Lower leg skin (tissue), 4 donors: ENCODE measurements around the gene ELAVL2. TPM values are rescaled to one million over a fixed set of nuclear protein-coding genes. Genes with fewer than 3 reads are reported as not detected.
A peak's percentile ranks its signal among the peaks of the same experiment; 100 is the strongest.

Source experiments
- DNase-seq, 2 donors: peaks; one replicate each; pipeline ENCODE4 v3.0.0-alpha.2; 2019; ENCODE audit warnings: low spot score in 2 of 2
- H3K4me3 ChIP-seq: fragments of 200-600 bp; sonication (generic); 2 replicates; pipeline ENCODE4 v1.5.1; 2017; ENCODE audit warnings: mild to moderate bottlenecking, low read depth; ENCODE audit not compliant: poor library complexity, severe bottlenecking
- CTCF ChIP-seq, 3 donors: fragments of 450-650 bp; IDR thresholded peaks; one replicate each; pipeline ENCODE4 v1.5.1; 2016; ENCODE audit warnings: antibody characterized with exemption in 3 of 3, mild to moderate bottlenecking in 3 of 3, moderate library complexity in 2 of 3
- POLR2A ChIP-seq, 2 donors: fragments of 450-650 bp; IDR thresholded peaks; one replicate each; pipeline ENCODE4 v1.6.1; 2016 to 2017; ENCODE audit warnings: antibody characterized with exemption in 2 of 2, mild to moderate bottlenecking in 1 of 2, moderate library complexity in 1 of 2
- WGBS, 2 donors: methylation state at CpG; one replicate each; pipeline ENCODE4 v1.1.5; 2018; 5-methylcytosine and 5-hydroxymethylcytosine counted together
- intact Hi-C: fragments of 100-400 bp; cut with DNase I; formaldehyde crosslinking; loops from one replicate; pipeline ENCODE4 v1.15.0; 2023; ENCODE audit warnings: low total_unique reads
- total RNA-seq, 4 donors: library from RNA; depleted of rRNA; stranded (reverse); fragments of >200 nt; gene quantifications; one replicate each; pipeline ENCODE4 v1.1.0, GENCODE V29; 2016

The ELAVL2 gene
- total RNA-seq, 4 donors from 2014 or later = 0.11 to 1.3 (median 0.42) TPM

- TF ChIP-seq POLR2A (IDR thresholded peaks at IDR 0.05) = no peak
- TF ChIP-seq CTCF (IDR thresholded peaks at IDR 0.05) = no peak
- WGBS, 2 donors = 66 to 71% methylated on average over 11 of the region's 11 CpGs
- intact Hi-C loops = no loop called here
- no peak for DNase-seq
- H3K4me3 ChIP-seq = no peak overlapping the region
Observed at GRCh38 chr9:23823269-23823668, 2.8 kb downstream of the ELAVL2 start.

- intact Hi-C loops = no loop called here
- DNase-seq = no peak
- 20 to 27% methylated on average over 46 of the region's 46 CpGs for WGBS, 2 donors
- H3K4me3 ChIP-seq = no peak overlapping the region
- TF ChIP-seq POLR2A (IDR thresholded peaks at IDR 0.05) (no peak), CTCF (IDR thresholded peaks at IDR 0.05) (no peak)
Observed at GRCh38 chr9:23822261-23823169, 3.5 kb downstream of the ELAVL2 start.

DNA sequence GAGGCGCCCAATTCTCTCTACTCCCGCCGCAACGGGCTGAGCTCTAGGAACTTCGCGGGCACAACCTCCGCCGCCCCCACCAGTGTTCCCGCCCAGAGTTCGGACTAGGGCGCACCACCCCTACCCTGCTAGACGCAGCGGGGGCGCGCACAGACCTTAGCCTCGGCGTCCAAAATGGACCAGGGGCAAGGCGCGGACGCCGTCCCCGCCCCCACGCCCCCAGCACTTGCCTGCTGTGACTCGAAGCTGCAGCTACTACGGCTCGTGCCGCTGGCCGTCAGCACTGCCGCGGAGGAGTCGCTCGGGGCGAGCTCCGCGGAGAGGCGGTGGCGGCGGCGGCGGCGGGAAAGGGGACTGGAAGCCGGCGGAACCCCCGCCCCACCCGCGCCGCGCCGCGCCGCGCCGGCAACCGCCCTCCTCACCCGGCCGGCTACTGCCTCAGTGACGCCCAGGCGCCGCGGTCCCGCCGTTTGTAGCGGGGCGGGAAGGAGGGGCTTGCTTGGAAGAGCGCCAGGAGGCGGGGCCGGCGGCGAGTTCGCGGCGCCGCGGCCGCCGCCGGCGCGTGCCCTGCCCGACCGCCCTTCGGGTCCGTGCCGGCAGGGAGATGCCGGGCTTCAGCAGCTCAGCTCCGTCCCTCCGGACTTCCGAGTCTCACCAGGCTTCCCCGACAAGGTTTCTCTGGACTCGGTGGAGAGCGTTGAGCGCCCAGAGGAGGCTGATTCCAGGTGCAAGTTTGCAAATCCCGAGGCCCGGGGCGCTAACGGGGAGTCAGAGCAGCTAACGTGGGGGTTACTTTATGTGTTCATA, 4.5 kb downstream of the ELAVL2 start:
- DNase-seq = no peak
- TF ChIP-seq CTCF (IDR thresholded peaks at IDR 0.05) (no peak), POLR2A (IDR thresholded peaks at IDR 0.05) (no peak)
- intact Hi-C loops = no loop called here
- WGBS, 2 donors = 1% methylated on average over 28 to 89 of the region's 97 CpGs
- peak overlapping the region; percentile 29 for H3K4me3 ChIP-seq

DNA sequence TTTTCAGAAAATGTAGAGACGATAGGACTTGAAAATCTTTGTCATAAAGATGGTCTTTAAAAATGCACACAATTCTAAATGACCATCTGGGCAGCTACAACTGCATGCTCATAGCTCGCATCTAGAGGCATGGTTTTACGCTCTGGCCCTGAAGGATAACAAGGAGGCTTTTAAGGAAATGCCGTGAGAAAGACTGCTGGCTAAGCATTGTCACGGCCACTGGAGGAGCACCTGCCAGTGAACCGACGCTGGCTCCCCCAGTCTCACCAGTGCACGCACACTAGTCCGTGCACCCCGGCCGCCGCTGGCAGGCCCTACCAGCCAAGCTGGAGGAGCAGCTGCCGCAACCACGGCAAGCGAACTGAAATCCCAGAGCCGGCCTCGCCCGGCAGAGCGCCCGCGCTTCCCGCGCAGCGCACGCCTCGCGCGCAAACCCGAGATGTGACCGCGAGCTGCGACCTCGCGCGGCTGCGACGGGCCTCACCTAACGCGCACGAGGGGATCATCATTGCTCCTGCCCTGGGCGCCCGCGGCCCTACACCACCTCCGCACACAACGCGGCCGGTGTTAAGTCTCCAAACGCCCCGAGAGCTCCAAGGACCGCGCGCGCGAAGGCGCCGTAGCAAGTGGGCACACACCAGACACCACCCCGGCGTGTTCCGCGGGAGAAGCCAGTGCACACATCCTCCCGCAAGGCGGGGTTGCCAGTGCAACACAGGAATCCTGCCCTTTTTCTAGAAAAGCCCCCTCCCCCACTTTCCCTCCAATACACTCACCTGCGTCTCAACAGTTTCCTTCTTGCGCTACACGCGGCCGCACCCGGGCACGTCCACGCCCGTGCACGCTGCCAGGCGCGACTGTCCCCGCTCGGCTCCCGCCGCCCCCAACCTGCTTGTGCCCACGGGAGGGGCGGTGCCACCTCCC, 5.3 kb downstream of the ELAVL2 start:
- DNase-seq = no peak
- WGBS, 2 donors = 5 to 8% methylated on average over 42 to 77 of the region's 80 CpGs
- TF ChIP-seq POLR2A (IDR thresholded peaks at IDR 0.05) (no peak), CTCF (IDR thresholded peaks at IDR 0.05) (no peak)
- peak overlapping the region; percentile 29 for H3K4me3 ChIP-seq
- intact Hi-C loops = no loop called here

GRCh38 chr9:23819403-23819802, 6.6 kb downstream of the ELAVL2 start:
- intact Hi-C loops = no loop called here
- H3K4me3 ChIP-seq = no peak overlapping the region
- DNase-seq = no peak
- no peak for TF ChIP-seq CTCF (IDR thresholded peaks at IDR 0.05)
- TF ChIP-seq POLR2A (IDR thresholded peaks at IDR 0.05) = no peak
